Adrenal gland (tissue), 5 donors: ENCODE data around the gene ABL2.

ENCODE experiments used
- CTCF ChIP-seq, 6 experiments: fragments of 450-650 bp in 4 of 6; fragments of 200-600 bp in 2 of 6; sonication (generic) in 1 of 6; IDR thresholded peaks; 1 replicate in 5 of 6; 2 replicates in 1 of 6; pipeline versions ENCODE4 v1.5.1 to v1.8.0; 2016 to 2021; ENCODE audit warnings: antibody characterized with exemption in 6 of 6, mild to moderate bottlenecking in 2 of 6, moderate library complexity in 1 of 6
- POLR2A ChIP-seq, 2 donors: fragments of 450-650 bp; IDR thresholded peaks; one replicate each; pipeline ENCODE4 v1.6.1; 2017; ENCODE audit warnings: antibody characterized with exemption in 2 of 2, mild to moderate bottlenecking in 2 of 2, moderate library complexity in 1 of 2
- donor health status: DM: no; HTN: no; CAD: no.

- TF ChIP-seq CTCF (IDR thresholded peaks at IDR 0.05), result no peak
- no peak for TF ChIP-seq POLR2A (IDR thresholded peaks at IDR 0.05)
These were observed 72.8 kb downstream of the ABL2 start for GRCh38 chr1:179156708-179157107.
